HG02678 (cell line): ENCODE results near the gene HMCES.
"Not testable (repeated sequence)": the region's sequence is repeated elsewhere in the genome, so short reads cannot be mapped to it uniquely, and the experiment has no call there.

Experiments
- ATAC-seq: cut with Tn5 transposase; IDR thresholded peaks from one replicate; pipeline ENCODE4 v1.9.1; 2021; ENCODE audit warnings: mild to moderate bottlenecking, moderate library complexity; ENCODE audit not compliant: unreplicated experiment

Gene HMCES

GRCh38 chr3:129343643-129344360, 65.1 kb downstream of the HMCES start:
- ATAC-seq = no peak

- ATAC-seq = no peak
These were observed 66.0 kb downstream of the HMCES start for GRCh38 chr3:129344540-129345220.

- ATAC-seq = no peak
These were observed 66.6 kb downstream of the HMCES start for GRCh38 chr3:129345281-129345680.

GRCh38 chr3:129345971-129346370, 67.3 kb downstream of the HMCES start:
- no peak for ATAC-seq

GRCh38 chr3:129346695-129347457, 68.2 kb downstream of the HMCES start:
- ATAC-seq = no peak

GRCh38 chr3:129347458-129347845, 68.8 kb downstream of the HMCES start:
- no peak for ATAC-seq

GRCh38 chr3:129348734-129349133, 70.1 kb downstream of the HMCES start:
- no peak for ATAC-seq

DNA sequence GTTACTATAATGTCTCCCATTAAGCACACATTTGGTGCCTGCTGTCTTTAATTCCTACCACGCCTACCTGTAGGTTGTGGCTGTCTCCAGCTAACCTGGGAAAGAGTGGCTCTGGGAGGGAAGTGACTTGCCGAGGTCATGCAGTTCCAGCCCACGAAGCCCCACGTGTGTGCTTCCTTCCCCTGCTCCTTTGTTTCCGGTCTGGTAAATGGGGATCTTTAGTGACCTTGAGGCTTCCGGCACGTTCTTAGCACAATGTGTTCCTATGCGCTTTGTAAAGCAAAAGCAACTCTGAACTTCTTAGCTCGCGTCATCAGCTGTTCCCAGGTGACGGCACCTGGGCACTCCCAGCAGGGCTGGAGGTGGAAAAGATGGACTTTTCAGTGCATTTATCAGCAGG, 70.5 kb downstream of the HMCES start:
- not testable (repeated sequence) for ATAC-seq

- no peak for ATAC-seq
These were observed 71.1 kb downstream of the HMCES start for GRCh38 chr3:129349791-129350190.

DNA sequence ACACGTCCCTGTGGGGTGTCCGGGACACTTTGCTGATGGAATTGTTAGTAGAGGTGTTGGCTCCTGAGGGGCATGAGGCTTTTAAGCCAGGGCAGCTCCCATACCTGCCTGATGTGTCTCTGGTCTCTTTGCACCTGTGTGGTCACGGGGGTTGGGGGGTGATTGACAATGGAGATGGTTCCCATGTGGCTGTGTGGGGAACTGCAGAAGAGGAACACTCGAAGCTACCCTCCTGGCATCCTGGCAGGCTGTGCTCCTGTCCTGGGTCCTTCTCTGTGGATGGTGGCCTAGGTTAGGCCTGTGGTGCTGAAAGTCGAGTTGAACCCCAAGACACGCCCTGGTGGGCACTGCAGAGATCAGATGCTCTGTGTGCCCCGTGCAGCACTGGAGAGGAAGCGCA, 73.4 kb downstream of the HMCES start:
- ATAC-seq = no peak

GRCh38 chr3:129352650-129353588, 74.2 kb downstream of the HMCES start:
- ATAC-seq = no peak

GRCh38 chr3:129353589-129353941, 74.9 kb downstream of the HMCES start:
- ATAC-seq = no peak
